Lower leg skin (tissue), 3 donors: ENCODE measurements around the gene SS18L1.

Experiments used
- CTCF ChIP-seq, 3 donors: fragments of 450-650 bp; IDR thresholded peaks; one replicate each; pipeline ENCODE4 v1.5.1; 2016; ENCODE audit warnings: antibody characterized with exemption in 3 of 3, mild to moderate bottlenecking in 3 of 3, moderate library complexity in 2 of 3
- POLR2A ChIP-seq, 2 donors: fragments of 450-650 bp; IDR thresholded peaks; one replicate each; pipeline ENCODE4 v1.6.1; 2016 to 2017; ENCODE audit warnings: antibody characterized with exemption in 2 of 2, mild to moderate bottlenecking in 1 of 2, moderate library complexity in 1 of 2

- no peak for TF ChIP-seq POLR2A (IDR thresholded peaks at IDR 0.05)
- no peak for TF ChIP-seq CTCF (IDR thresholded peaks at IDR 0.05)
These were observed 15.5 kb downstream of the SS18L1 start for GRCh38 chr20:62159052-62159451.
